H4 (cell line): ENCODE measurements around the gene EMP2. TPM values are rescaled to one million over a fixed set of nuclear protein-coding genes. Genes with fewer than 3 reads are reported as not detected.
A peak's percentile ranks its signal among the peaks of the same experiment; 100 is the strongest.

Experiments
- DNase-seq: peaks from one replicate; pipeline ENCODE4 v3.0.0-alpha.2; 2015; ENCODE audit warnings: low spot score
- total RNA-seq: library from RNA; depleted of rRNA; stranded (reverse); fragments of >200 nt; shearing (Covaris generic); gene quantifications from 2 replicates; pipeline ENCODE4 v1.2.3, GENCODE V29; 2014

The EMP2 gene
- total RNA-seq, 1 experiment from 2014 or later, result 9.9 TPM

DNA sequence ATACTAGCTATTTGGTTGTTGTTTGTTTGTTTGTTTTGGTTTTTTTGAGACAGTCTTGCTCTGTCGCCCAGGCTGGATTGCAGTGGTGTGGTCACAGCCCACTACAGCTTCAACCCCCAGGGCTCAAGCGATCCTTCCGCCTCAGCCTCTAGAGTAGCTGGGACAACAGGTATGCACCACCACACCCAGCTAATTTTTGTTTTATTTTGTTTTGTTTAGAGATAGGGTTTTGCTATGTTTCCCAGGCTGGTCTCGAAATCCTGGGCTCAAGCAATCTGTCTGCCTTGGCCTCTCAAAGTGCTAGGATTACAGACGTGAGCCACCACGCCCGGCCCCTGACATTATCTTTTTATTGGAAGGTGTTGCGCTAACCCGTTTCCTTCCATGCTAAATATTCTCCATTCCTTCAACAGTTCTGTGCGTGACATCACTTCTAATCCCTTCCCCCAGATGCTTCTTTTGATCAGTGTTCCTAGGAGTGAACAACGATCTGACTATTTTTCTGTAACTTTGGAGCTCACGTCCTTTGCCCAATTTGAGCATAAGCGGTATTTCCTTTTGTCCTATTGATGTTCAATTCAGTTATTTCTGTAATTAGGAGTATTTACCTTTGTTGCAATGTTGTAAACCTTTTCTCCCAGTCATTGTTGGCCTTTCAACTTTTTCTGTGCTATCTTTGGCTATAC is 30.2 kb upstream of the EMP2 start:
- no peak for DNase-seq

DNA sequence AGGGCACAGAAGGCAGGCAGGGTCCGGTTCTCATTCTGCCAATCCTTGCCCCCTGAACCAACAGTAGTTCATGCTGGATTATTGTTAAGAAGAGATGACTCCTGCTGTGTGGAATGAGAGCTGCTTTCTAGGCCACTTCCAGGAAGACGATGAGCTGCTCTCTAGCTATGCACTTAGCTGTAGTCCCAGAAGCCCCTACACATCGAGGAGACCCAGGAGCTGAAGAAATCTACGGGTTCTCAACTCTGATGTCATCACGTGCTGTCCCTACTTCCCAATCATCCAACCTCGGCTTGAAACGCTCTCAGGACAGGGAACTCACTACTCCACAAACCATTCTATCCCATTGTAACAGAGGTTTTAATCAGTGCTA is 29.0 kb upstream of the EMP2 start:
- no peak for DNase-seq

DNA sequence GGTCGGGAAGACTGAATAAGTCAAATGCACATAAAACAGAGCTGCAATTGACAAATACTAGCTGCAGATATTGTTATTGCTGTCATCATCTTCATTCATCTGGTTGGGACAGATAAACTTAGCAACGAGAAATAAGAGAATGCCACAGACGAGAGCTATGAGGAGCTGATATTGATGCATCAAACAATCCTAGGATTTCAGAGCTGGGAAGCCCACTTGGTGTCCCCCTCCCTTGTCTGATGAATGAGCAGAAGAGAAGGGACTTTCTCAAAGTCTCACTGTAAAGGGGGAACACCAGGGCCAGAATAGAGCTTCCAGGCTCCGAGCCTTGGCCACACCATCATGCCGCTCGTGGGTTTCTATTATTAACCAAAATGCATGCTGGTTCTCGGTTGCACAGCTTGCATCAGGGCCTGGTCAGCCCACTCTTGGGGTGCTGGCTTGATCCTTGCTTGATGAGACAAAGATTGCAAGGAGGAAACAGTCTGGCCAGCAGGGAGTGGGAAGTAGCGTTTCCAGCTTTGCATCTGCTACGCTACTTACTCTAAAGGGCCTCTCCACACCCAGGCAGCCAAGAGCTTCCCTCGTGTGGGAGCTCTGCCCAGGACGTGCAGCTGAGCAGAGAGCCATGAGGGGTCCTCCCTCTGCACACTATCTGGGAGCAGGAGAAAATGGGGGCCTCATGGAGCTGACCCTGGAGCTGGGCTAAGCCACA is 28.4 kb upstream of the EMP2 start:
- DNase-seq, result no peak

DNA sequence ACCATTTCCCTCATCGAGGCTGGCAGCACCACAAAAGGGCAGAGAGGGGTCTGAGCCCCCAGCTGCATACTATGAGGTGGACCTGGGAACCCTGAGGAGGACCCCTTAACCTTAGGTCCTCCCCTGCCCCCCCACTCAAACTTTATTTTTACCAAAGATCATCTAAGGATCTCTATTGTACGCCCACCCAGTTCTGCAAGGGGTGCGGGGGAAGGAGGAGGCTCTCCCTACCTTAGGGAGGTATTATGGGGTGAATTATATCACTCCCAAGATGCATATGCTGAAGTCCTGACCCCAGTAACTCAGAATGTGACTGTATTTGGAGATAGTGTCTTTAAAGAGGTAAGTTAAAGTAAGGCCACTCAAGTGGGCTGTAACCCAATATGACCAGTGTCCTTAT is 26.8 kb upstream of the EMP2 start:
- no peak for DNase-seq

DNA sequence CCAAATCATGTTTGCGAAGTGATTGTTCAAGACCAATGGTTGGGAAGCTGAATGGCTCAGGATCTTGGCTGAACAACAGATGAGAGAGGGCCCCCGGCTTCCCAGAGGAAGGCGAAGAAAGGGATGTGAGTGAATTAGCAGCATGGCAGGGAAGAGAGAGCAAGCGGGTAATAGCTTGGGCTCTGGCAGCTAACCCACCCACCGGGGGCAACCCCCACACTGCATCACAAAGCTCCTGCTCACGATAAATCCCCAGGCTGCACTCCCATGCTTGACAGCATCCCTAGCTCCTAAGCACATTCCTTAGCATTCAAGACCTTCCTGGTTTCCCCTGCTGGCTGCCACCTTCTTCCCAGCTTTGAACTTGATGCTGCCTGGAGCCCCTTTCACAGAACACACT is 26.2 kb upstream of the EMP2 start:
- DNase-seq, result no peak

DNA sequence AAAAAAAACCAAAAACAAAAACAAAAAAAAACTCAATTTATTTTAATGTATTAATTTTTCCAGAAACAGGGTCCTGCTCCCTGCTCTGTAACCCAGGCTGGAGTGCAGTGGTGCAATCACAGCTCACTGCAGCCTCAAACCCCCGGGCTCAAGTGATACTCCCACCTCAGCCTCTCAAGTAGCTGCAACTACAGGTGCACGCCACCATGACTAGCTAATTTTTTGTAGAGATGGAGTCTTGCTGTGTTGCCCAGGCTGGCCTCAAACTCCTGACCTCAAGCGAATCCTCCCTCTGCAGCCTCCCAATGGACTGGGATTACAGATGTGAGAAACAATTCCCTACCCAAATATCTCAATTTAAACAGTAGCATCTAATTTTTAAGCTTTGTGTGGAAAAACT is 25.2 kb upstream of the EMP2 start:
- no peak for DNase-seq

DNA sequence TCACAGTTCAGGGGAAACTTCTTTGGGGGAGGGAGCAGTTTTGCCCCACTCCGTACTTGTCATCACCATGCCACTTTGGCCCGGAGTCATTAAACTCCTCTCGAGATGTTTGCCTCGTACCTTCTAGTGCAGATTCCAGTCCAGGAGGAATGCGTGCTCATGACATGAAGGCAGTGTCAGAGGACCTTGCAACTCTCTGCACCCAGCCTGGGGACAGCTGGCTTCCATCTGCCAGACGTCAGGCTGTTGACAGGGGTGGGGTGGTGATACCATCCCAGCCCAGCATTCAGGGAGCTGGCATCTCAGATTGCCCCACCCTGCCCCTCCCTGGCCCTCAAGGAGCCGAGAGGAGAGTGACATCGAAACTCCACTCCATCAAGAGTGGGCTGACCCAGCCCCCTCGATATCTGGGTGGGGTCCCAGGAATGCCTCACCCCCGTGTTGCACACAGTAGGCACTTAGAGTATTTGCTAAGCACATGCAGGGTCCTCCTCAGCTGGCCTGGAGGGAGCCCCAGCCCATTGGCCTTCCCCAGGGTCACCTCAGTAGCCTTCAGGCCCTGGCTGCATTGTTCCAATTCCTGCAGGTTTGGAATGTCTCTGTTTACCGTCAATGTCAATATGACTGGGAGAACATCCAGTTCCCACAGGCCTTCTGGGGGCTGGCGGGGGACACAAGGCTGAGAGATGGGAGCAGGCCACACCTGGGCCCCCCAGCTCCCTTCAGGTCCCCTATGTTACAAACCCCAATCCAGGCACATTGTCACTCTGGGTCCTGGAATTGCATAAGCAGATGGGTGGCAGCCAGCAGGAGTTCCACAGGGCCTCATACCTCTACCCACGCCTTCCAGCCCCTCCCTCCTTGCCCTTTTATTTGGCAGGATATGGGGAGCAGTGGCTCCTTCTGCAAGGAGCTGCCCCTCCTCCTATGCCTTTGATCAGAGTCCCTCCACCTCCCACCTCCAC is 21.3 kb upstream of the EMP2 start:
- DNase-seq, result no peak

DNA sequence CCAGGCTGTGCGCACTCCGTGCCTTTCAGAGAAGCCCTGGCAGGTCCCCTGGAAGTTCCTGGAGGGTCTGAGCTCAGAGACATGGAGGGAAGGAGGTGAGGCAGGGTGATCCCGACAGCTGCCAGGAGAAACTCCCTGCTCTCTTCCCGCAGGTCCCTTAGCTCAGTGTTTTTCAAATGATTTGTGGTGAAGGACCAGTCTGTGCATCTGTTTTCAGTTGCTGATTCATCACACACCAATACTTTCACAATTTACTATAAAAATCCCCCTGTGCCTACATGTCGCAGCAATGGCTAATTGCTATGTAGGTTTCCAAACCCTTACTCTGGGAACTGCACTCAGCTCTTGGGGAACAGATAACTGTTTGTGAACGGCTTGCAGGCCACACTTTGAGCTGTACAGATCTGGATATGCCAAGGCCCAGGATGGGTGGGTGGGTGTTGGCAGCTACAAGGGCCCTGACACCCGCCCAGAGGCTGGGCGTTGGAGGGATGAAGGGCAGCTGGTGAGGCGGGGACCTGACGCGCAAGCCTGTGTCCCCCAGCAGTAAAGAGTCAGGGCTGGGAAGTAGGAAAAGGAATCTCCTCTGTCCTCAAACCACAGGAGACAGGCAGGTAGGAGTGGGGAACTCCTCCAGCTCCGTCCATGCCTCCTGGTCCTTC is 20.5 kb upstream of the EMP2 start:
- no peak for DNase-seq

DNA sequence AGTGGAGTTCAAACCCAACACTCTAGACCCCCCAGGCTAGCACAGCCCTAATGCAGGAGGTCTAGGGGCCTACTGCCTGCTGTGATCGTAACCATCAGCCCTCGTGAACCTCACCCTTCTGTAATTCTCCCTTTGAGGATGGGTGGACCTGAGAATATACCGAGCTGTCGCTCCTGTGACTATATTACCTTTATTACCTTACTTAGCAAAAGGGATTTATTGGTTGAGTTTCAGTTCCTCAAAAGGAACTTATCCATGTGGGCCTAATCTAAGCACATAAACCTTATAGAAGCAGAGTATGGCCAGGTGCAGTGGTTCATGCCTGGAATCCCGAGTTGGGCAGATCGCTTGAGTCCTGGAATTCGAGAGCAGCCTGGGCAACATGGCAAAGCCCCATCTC is 19.2 kb upstream of the EMP2 start:
- no peak for DNase-seq

DNA sequence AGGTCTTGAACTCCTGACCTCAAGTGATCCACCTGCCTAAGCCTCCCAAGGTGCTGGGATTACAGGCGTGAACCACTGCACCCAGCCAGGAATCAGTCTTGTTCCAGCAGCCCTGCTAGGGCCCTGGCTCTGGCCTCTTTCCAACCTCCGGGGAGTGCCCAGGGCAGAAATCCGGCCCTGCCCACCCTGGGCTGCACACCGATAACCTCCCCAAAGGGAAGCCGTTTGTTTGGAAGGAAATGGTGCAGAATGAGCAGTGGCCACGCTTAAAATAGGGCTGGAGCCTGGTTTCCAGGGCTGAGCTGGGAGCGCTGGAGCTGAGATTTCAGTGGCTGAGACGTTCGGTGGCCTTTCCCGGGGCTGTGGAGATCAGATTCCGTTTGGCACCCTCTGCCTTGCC is 17.8 kb upstream of the EMP2 start:
- DNase-seq, result no peak

DNA sequence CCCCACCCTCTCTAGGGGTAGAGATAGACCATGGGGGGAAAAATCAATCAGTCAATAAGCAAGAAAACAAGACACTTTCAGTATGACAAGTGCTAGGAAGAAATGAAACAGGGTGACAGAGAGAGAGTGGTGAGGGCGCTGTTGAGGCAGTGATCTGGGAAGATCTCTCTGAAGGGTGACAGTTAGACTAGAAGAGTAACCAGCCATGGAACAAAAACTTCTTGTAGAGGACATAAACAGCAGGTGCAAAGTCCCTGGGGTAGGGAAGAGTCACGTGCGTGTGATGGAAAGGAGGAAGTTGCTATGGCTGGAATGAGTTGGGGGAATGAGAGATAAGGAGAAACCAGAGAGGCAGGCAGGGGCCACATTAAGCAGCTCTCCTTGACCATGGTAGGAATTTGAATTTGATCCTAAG is 16.8 kb upstream of the EMP2 start:
- no peak for DNase-seq

DNA sequence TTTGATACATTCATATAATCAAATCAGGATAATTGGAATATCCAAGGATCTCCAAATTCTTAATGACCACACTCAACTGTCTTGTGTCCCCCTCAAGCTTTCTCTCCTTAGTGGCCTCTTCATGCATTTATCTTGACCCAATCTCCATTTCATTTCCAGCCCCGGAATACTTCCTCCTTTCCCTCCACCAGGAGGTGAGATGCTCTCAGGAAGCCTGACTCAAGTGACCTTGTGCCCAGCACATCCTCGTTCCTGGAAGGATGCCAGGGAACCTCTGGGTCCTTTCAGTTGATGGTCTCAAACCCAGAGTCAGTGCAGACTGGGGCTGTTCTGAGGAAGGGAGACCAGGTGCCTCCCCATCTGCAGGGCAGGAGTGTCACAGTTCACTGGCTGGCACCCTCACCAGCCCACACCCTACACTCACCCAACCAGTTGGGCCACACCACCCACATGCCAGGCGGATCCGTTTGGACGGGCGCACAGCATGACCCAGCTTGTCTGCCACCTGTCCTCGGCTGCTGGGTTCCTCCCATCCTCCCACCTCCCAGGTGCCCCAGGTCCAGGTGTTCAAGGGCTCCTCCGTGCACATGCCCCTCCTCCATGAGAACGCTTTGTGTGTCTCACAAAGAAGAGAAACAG is 14.0 kb upstream of the EMP2 start:
- no peak for DNase-seq

DNA sequence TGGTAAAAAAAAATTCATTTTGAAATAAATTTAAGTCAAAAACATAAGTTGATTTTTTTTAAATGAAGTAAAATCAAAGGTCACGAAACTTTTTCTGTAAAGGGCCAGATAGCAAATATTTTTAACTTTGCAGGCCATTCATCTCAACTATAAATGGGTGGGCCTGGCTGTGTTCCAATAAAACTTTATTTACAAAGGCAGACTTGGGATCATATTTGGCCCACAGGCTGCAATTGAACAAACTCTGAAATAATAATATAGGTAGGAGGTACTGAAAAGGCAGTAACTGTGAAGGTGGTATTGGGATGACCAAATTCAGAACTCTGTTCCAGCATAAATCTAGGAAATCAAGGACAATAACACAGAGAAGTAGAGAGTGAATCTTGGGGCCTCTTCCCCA is 12.2 kb upstream of the EMP2 start:
- no peak for DNase-seq

DNA sequence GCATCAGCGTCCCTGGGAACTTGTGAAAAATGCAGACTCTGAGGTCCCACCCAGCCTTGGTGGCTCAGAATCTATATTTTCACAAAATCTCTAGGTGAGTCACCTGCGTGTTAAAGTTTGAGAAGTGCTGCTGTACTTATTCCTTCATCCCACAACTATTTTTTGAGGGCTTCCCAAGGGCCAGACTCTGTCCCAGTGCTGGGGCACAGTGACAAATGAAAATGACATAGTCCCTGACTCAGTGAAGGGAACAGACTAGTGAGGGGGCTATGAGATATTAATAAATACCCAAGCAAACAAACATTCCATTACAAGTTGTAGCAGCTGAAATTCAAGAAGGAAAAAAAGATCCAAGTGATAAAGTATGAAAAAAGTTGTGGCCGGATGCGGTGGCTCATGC is 9.9 kb upstream of the EMP2 start:
- DNase-seq, result no peak

DNA sequence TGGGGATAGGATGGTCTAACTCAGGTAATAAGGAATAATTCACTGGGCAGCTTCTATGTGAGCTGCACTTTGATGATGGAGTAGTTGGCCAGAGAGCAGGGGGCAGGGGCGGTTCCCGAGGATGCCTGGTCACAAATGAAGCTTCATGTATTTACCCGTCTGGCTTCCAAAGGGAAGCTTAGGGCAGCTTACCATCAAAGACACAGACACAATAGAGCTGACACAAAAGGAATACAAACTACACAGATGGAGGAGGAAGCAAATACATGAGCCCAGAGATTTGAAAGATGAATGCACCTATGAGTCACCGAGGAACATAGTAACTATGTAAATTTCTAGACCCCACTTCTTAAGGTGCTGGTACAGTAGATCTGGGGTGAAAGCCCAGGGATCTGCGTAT is 8.7 kb upstream of the EMP2 start:
- DNase-seq, result no peak

DNA sequence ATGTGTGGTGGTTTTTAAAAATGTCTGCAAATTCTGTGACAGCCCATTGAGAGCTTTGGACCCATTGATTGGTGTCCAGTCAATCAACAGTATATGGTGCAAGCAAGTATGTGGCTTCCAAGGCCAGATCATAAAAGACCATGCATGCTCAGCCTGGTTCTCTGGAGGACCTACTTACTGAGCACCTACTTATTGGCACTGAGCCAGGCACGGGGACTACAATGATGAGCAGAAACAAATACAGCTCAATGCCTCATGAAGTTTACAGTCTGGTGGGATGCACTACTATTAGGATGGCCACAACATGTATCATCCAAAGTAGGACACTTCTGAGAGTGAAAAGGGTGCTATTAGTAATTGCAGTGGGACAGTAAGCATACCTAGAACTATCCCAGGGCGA is 7.2 kb upstream of the EMP2 start:
- no peak for DNase-seq

DNA sequence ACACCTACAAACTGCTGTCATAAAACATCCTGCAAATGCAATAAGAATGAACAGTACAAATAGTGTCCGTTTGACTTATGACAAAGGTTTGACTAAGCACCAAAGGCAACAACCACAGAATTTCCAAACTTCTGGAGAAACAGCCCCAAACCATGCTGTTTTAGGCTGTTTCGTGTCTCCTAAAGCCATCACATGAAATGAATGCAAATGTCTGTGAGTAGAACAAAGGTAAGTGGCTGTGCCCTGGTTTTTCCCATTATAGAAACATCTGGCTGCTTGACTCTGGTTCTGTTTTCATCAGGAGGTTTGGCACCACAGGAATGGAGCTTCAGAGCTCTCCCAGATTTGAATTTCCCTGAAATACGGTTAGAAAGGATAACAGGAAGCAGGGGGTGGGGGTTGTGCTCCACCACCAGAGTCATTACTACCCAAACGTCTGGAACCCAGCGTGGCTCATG is 4.6 kb upstream of the EMP2 start:
- peak; percentile 19 for DNase-seq

DNA sequence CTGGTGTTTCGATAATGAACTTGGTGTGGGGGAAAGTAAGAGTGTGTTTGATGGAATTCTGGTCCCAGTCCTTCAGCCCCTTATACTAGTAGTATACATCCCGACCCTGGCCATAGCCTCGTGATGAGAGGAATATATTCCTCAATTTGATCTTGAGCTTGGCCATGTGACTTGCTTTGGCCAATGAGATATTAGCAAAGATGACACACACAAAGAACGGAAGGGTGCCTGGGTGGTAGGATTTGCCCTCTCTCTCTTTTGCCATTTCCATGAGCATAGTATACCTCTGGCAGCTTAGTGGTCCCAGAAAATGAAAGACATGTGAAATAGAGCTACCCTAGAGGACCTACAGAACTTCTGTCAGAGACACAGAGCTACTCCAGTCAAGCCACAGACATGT is 2.9 kb upstream of the EMP2 start:
- no peak for DNase-seq

DNA sequence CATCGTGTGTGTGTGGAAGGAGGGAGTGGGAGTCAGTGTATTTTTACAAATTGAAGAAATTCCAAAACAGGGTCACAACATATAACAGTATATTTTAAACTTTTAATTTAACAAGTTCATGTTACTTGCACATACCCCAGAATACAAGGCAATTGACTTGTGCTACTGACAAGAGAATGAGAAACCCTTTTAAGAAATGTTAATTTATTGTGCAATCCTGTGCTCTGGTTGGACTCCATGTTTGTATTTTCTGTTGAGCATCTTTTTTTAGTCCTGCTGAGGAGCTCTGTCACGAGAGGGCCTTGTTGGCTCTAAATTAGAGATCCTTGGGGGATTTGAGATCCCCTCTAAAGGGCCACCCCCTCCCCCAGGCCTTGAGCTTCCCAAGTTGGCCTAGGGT is 1.1 kb upstream of the EMP2 start:
- no peak for DNase-seq

DNA sequence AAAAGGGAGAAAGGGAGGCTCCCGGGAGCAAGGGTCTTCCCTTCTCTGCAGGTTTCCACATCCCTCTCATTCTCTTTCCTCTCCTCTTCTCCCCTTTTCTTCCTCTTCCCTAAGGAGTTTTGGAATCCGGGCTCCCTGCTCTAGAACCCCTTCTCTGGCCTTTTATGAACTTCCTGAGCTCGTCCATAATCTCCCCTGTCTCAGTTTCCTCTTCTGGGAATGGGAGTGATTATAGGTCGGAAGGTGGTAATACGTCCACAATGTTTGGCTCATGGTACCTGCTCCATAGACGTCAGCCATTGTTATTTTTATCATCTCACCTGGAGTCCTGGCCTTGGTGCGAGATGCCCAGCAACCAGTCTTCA is 467 bp upstream of the EMP2 start:
- DNase-seq, result no peak

DNA sequence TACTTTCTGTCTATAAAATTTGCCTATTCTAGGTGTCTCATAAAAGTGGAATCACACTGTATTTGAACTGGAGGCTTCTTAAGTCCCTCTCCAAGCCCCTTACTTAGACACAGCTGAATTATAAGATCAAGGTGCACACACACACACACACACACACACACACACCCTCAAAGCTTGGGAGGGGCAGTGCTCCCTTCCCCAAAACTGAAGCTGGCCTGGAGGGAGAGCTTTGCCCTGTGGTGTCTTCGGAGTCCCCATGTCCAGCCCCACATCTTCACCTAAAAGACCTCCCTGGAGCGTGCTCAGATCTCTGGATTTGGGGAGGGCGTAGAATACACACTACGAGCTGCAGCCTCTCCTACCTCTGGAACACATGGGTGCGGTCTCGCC is 828 bp downstream of the EMP2 start:
- no peak for DNase-seq
